GM21526 (cell line): Measurements from ENCODE around the gene GRAMD1B.
"Not testable (repeated sequence)": the region's sequence is repeated elsewhere in the genome, so short reads cannot be mapped to it uniquely, and the experiment has no call there.

ENCODE experiments used
- ATAC-seq: cut with Tn5 transposase; IDR thresholded peaks from one replicate; pipeline ENCODE4 v1.9.1; 2021; ENCODE audit warnings: moderate library complexity; ENCODE audit not compliant: unreplicated experiment, low FRiP score

Gene GRAMD1B

DNA sequence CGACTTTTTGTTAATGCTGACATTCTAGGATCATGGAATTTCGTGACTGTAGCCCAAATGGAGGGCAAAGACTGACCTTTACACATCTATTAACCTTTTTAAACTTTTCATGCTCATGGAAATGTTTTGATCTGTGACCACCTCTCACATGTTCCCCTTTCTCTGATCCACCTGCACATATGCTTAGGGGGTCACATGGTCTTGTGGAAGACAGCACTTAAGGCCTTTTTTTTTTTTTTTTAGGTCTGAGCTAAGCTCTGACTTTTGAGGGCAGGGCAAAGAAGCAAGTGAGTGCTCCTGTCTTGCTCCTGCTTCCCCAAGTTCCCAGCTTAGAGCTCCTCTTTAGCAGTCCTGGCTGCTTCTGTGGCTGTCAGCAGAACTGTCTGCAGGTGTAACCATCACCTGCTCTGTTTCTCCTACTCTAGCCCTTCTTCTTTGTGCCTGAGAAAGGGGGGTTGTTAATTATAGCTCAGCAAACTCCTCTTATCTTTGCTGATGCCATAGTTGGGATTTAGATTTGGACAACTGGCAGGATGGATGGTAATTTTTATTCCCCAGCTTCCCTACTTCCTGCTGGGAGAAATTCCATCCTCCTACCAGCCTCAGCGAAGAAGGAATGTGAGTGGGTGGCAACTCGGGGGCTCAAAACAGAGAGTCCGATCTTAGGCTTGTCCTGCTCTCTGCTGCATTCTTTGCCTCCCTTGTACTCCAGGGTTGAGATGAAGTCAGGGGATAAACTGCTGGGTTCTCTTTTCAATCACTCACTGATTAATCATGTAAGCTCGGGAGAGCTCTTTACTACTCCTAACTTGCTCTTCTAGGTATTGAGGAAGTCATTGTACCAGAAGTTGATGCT is 64.4 kb downstream of the GRAMD1B start:
- ATAC-seq: no peak

DNA sequence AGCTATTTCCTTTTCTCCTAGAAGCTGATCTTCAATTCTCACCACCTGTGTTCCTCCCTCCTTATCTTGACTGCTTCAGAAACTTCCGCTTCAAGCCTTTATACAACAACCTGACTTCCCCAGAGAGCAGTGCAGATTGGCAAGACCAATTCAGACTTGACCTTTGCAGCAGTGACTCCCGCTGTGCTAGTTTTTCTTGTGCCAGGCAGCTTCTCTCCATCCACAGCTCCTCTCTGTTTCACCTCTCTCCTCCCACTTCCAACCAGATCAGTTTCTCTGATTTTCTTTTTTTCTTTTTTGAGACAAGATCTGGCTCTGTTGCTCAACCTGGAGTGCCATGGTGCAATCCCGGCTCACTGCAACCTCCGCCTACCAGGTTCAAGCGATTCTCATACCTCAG is 74.3 kb downstream of the GRAMD1B start:
- ATAC-seq: no peak

DNA sequence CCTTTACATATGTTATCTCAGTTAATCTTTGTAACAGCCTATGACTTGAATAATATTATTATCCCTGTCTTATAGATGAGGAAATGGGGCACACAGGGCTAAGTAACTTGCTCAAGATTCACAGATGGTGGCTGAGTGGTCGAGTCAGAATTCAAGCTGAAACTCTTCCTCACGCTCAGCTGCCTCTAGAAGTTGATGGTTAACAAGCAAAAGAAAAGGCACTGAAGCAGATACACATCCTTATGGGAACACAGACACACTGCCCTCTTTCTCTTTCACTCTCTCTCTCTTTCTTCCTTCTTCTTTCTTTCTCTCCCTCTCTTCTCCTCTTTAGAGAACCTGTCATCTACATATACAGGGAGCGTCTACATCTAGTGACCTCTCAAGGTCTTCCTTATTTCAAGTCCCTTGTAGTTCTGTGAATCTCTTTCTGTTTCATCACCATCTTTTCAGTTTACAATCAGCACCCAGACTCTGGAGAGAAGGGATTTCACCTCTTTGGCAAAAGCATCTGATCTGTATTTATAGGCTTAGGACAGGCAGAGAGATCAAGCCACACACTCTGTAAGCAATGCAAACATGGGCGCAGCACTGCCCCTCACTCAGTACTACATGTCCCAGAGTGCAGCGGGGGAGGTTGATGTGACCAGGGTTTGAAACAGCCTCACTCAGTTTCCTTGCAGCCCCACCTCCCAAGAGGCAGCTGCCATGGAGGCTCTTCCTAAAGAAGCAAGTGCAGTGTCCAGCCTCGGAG is 75.7 kb downstream of the GRAMD1B start:
- peak; percentile 47 for ATAC-seq

DNA sequence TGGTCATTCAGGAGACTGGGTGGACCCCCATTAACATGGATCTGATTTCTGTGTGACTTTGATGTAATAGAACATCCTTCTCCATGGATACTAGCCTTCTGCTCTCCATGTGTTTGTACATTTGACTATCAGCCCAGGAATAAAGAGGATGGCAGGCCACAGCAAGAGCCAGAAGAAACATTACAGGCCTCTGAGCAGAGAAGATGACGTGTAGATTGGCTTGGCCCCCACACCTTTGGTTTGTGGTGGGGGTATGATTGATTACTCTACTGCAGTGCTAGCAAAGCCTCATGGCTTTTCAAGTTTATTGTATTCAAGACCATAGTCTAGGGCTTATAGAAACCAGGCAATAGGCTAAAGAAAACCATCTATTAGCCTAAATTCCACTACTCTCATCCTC is 77.0 kb downstream of the GRAMD1B start:
- ATAC-seq: no peak

- no peak for ATAC-seq
Observed at GRCh38 chr11:123509737-123510578, 79.9 kb downstream of the GRAMD1B start.

GRCh38 chr11:123510579-123510905 is 80.5 kb downstream of the GRAMD1B start:
- ATAC-seq: no peak

GRCh38 chr11:123511037-123511870 is 81.2 kb downstream of the GRAMD1B start:
- ATAC-seq: peak; percentile 87

GRCh38 chr11:123513309-123513708 is 83.2 kb downstream of the GRAMD1B start:
- ATAC-seq: not testable (repeated sequence)

DNA sequence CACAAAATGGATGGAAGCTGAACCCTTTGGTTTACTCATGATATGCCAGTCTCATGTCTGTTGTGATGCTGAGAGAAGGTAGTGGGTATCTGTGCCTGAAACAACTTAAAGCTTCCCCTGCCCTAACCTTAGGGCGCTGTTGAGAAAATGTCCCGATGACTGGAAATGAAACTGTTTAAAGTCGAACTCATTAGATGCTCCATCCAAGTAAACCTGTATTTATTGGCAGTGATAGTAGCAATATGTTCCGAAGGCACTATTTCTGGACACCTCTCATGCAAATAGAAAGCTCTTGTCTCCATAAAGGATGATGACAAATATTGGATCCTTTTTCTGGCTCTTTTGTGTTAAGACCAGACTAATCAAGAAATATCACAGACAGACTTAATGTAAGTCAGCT is 86.2 kb downstream of the GRAMD1B start:
- no peak for ATAC-seq

- no peak for ATAC-seq
Observed at GRCh38 chr11:123517559-123518364, 87.7 kb downstream of the GRAMD1B start.

GRCh38 chr11:123518496-123519054 is 88.5 kb downstream of the GRAMD1B start:
- ATAC-seq: no peak

GRCh38 chr11:123519055-123519796 is 89.2 kb downstream of the GRAMD1B start:
- no peak for ATAC-seq

- no peak for ATAC-seq
Observed at GRCh38 chr11:123519797-123520193, 89.7 kb downstream of the GRAMD1B start.

DNA sequence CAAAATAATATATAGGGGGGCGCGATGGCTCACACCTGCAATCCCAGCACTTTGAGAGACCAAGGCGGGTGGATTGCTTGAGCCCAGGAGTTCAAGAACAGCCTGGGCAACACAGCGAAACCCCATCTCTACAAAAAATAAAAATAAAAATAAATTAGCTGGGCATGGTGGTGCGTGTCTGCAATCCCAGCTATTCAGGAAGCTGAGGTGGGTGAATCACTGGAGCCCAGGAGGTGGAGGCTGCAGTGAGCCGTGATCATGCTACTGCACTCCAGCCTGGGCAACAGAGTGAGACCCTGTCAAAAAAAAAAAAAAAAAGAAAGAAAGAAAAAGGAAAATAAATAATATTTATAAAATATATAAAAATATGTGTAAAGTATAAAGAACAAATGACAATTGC is 90.4 kb downstream of the GRAMD1B start:
- not testable (repeated sequence) for ATAC-seq

DNA sequence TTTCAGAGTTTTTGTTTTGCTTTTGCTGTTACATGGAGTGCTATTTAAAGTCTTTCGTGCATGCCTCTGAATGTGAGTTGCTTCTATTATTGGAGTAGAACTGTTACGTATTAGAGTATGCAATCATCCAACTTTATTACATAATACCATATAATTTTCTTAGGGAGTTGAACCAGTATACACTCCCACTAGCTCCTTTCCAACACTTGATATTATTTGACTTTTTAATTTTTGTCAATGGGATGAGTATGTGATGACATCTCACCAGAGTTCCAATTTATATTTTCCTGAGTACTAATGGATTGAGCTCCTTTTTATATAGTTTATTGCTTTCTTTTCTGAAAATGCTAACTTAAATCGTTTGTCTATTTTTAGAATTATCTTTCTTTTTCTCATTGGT is 90.9 kb downstream of the GRAMD1B start:
- ATAC-seq: no peak

GRCh38 chr11:123521930-123522329 is 91.9 kb downstream of the GRAMD1B start:
- ATAC-seq: no peak

GRCh38 chr11:123523539-123523938 is 93.5 kb downstream of the GRAMD1B start:
- ATAC-seq: no peak

DNA sequence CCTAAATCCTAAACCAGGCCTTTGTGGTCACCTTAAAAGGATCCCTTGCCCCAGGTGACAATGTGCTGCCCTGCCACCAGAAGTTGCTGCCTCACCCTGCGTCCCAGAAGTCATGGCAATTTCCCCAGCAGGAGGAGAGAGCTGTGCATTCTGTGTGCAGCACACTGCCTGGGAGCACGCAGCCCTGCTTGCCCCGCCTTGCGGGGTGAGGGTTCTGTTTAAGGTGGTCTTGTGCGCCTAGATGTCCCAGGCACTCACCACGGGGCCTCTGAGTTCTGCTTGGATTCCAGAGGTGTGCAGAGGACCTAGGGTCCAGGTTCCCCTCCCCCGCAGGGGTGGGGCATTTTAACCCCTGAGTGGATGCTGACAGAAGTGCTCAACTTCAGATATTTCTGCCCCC is 95.0 kb downstream of the GRAMD1B start:
- ATAC-seq: no peak
